Hematopoietic multipotent progenitor cell treated with erythropoietin and hydrocortisone succinate and interleukin-3 and kit ligand, for 15 days (in vitro differentiated cells): ENCODE measurements around the gene OR2V2.
A peak's percentile ranks its signal among the peaks of the same experiment; 100 is the strongest.
"Not testable (repeated sequence)": the region's sequence is repeated elsewhere in the genome, so short reads cannot be mapped to it uniquely, and the experiment has no call there.

Experiments used
- DNase-seq: peaks from one replicate; pipeline ENCODE4 v3.0.0-alpha.2; 2015; ENCODE audit warnings: low spot score

The OR2V2 gene

DNA sequence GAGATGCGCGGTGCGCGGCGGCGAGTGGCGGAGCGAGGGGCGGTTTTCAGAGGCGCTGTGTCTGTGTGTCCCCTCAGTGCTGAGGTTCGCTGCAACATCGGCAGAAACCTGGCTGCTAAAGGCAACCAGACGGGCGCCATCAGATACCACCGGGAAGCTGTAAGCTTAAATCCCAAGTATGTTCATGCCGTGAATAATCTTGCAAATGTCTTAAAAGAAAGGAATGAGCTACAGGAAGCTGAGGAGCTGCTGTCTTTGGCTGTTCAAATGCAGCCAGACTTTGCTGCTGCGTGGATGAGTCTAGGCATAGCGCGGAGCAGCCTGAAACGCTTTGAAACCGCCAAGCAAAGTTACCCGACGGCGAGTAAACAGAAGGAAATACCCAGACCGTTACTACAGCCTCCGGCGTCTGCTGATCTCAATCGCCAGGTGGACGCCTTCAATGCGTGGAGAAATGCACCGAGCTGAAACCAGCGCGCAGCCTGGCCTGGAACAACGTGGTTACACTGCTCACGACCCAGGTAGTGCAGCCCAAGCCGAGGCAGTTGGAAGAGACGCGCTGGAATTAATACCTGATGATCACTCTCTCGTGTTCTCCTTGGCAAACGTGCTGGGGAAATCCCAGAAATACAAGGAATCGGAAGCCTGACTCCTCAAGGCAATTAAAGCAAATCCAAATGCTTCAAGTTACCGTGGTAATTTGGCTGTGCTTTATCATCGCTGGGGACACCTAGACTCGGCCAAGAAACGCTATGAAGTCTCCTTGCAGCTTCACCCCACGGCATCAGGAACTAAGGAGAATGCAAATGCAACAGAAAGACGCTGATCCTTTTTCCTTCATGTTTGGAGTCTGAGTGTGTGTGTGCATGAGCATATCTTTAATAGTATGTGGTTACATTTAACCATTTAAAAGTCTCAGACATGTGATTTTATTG is 32.3 kb upstream of the OR2V2 start:
- no peak for DNase-seq

DNA sequence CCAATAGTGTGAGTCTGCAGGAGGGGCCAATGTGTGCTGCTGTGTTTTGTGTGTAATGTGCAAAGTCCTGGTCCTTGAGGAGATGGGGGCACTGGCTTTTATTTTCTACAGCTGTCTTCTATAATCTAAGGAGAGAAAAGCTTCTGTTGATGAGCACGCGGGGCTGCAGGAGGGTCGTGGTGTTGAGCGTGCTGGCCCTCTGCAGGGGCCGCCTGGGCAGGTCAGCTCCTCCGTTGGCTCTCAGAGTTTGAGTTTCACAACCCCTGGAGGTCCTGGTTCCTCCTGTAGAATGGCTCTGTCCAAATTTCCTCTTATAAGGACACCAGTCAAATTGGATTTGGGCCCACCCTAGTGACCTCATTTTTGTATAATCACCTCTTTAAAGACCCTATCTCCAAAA is 29.0 kb upstream of the OR2V2 start:
- DNase-seq = no peak

DNA sequence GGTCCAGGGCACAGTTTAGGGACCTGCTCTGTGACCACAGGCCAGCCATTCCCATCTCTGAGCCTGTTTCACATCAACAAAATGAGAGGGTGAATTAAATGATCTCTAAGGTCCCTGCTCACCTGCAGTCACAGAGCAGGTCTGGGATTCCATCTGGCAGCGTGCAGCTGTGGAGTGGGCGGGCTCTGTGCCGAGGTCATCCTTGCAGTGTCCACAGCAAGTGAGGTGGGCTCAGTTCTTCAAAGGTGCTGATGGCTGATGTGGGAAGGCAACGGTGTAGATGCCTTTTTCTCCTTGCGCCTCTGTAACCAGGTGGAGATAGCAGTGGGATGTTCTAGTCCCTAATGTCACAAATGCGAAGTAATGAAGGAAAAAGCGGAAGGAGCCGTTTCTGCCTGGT is 28.3 kb upstream of the OR2V2 start:
- no peak for DNase-seq

DNA sequence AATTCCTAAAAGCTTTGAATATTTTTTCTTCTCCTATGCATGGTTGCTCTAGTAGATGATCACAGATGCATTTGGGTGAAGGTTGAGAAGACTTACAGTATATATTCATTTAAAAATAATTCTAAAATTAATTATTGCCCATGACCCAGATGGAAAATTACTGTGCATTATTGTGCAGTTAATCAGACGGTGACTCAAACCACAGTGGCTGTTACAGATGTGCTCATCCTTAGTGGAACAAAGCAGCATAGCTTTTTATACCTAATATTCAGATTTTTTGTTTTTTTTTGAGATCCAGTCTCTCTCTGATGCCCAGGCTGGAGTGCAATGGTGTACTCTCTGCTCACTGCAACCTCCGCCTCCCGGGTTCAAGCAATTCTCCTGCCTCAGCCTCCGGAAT is 27.1 kb upstream of the OR2V2 start:
- DNase-seq = no peak

DNA sequence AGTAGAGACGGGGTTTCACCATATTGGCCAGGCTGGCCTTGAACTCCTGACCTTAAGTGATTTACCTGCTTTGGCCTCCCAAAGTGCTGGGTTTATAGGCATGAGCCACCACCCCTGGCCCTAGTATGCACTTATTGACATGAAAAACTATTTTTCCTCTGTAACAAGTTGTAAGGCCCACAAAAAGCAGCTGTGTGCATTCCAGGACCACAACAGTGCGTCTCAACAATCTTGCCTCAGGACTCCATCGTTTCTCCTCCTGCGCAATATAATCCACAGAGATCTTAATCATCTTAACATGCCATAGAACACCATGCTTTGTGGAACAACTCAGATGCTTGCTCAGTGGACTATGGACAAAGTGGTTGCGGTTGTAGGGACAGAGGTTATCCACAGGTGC is 26.6 kb upstream of the OR2V2 start:
- DNase-seq = no peak

DNA sequence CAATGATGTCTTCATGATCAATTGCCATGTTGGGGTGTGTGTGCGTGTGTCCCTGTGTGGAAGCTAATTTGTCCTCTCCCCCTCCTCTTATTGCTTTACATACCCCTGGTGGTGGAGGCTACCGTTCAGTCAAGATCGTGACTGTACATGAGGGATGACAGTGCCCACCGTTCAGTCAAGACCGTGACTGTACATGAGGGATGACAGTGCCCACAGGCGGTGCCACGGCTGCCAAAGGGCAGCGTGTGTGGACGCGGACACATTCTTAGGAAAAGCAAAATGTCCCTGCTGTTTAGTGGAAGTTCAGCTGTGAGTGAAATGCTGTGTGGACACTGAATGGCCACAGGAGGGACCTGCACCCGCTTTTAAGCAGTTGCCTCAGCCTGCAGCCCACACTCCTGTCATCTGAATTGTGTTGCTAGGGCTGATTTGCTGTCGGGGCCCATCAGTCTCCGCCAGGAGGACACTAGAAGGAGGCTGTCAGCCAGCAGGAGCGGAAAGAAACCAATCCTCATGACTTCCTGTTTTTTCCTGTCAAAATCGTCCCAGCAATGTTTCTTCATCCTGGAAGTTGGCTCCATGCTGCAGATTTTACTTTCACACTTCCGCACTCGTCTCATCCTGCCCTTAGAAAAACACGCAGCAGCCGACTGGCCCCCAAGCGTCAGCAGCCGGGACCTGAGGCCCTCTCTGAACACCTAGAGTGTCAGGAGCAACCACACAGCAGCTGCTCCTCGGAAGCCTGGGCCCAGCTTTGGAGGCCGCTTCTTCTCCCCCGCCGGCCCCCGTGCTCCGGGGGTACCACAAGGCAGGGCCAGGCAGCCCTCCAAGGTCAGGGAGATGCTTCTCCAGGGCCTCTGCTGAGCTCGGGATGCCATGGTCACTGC is 25.5 kb upstream of the OR2V2 start:
- no peak for DNase-seq

DNA sequence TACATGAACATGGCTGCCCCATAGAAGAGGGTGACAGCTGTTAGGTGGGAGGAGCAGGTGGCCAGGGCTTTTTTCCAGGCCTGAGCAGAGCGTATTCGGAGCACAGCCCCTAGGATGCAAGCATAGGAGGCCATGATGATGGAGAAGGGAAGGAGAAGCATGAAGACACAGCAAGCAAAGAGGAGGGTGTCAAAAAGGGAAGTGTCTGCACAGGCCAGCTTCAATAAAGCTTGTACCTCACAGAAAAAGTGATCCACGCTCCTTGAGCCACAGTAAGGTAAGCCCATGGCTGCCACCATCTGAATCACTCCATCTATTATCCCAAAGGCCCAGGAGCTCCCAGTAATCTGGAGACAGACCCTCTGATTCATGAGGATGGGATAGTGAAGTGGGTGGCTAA is 22.9 kb upstream of the OR2V2 start:
- DNase-seq = no peak

DNA sequence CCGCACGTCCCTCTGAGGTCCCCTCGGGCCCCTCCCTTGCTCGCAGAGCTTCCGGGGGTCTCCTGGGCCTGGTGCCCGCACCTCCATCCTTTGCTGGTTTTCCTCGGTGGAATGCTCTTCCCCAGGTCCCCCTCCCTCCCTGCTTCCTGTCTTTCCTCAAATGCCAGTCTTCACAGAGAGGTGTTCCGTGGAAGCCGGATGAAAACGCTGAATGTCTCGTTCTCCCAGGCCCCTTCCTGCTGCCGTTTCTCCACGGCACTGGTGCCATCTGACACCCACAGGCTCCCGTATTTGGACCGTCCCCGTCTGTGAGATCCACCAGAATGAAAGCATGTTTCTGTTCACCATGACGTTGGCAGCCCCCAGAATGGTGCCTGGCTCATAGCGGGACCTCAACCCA is 20.5 kb upstream of the OR2V2 start:
- DNase-seq = no peak

DNA sequence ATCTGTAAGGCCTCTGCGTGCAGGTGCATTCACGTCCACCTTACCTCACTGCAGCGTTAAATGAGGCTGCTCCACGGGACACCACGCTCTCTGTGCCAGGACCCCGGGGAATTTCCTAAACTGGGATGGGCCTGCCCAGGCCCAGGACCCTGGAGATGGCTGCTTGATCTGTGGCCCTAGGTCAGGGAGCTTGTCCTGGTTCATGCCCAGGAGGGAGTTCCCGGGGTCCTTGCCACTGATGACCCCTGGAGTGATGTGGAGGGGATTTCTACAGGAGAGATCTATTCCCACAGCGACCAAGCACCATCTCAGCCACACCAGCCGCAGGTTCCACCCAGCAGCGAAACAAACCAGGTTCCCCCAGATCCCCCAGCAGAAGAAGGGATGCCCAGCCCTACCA is 19.9 kb upstream of the OR2V2 start:
- no peak for DNase-seq

DNA sequence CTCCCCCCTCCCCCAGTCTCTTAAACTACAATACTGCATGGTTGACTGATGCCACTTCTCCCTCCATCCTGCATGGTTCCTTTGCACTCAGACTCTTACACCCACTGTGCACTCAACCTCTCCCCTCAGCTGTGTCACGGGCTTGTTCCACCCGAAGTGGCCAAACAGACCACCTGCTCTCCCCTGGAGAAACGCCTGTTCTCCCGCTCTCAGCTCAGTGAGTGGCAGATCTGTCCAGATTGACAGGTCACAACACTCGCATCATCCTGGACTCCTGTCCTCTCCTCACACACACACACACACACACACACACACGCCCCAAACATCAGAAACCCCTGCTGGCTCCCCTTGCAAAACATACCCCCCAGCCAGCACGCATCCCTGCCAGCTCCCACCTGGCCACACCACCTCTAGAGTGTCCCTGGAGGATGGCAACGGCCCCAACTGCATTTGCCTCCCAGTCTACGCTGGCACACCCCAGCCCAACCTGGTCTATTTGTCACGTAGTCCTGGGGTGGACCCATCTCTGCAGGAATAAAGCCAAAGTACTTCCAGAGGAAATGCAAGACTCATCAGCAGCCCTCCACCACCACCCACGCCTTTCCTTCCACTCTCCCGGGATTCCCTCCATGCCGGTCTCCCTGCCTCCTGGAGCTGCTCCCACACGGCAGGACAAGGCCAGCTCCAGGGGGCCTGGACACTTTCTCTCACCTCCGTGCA is 19.3 kb upstream of the OR2V2 start:
- no peak for DNase-seq

DNA sequence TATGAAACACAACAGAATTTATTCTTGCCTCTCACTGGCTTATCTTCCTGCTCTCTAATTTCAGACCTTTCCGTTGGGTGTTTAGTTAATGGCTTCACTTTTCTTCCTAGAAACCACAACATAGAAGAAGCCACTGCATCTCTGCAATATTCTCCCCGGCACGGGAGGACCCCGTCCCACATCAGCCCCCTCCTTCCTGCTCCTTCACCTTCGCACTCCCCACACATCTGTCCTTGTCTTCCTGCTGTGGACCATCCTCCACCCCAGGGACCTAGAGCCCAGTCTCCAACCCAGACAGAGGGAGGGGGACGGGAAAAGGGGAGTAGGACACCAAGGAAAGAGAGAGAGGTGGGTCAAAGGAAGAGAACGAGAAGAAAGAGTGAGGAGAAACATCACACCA is 17.8 kb upstream of the OR2V2 start:
- no peak for DNase-seq

DNA sequence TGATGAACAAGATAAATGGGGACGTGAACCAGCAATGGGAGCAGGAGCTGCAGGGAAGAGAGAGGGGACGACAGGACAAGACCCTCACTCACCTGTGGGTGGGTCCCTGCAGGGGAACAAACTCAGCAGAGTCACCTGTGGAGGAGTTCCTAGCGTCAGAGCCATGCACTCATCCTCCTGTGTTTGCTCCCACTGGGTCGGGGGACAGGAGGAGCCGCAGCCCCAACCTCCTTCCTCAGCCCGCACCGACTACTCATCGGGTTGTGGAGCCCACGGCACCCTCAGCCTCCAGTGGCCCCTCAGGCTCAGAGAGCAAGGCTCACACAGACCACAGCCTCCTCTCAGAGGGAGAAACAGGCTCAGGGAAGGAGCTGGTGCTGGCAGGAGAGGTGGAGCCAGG is 17.3 kb upstream of the OR2V2 start:
- DNase-seq = not testable (repeated sequence)

DNA sequence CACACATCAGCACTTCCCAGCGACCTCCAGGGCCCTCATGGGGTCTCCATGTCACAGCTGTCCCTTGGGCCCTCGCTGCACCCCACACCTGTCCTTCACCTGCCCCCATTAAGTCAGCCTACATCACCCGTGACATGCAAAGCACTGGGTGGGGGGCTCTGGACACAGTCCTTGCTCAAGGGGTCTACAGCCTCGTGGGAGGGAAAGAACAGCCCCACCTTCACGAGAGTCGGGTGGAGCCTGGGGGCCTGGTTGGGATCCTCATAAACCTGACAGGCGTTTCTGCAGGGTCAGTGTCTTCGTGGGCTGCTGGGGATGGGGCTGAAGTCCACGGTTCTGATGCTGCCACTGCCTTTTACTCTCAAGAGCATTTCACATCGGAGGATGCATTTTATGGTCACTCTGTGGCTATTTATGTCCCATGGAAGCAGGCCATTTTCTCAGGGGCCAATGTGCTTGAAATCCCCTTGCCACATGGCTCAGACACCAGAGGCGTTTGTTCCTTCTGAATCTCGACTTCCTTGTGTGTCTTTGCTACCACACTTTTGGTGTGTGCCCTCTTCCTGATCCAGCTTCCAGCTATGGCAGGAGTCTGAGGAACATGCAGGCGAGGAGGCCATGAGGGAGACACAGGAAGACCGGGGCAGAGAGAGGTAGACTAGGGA is 16.4 kb upstream of the OR2V2 start, which contains the start of gene OR2V1:
Gene OR2V1, minus strand, starts transcription at position 338 of the 665 bp plus-strand sequence. CDS start 5,865 bp downstream, outside the sequence.
- DNase-seq = no peak

DNA sequence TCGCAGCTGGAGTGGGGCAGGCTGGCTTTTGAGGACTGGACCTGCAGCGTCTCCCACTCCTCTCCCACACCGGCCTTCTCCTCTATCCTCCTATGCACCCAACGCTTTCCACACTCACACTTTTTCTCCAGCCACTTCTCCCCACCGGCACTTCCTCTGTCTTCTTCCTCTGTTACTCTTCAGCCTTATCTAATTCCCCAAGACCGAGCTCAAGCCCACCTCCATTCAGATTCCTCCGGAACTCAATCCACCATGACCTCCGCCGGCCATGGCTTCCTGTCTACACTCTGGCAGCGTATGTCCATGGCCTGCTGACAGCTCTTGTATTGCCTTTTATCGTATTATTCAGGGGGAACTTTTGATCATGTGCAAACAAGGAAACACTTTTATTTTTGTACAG is 15.9 kb upstream of the OR2V2 start:
- no peak for DNase-seq

DNA sequence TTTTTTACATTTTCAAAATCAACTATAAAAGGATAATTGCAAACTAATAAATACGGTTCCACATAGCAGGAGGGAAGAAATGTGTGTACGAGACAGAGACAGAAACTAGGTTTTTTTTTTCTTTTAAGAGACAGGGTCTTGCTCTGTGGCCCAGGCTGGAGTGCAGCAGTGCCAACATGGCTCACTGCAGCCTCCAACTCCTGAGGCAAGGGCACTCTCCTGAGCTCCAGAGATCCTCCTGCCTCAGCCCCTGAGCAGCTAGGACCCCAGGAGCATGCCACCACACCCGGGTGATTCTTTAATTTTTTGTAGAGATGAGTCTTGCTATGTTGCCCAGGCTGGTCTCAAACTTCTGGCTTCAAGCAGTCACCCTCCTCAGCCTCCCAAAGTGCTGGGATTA is 14.3 kb upstream of the OR2V2 start:
- no peak for DNase-seq

DNA sequence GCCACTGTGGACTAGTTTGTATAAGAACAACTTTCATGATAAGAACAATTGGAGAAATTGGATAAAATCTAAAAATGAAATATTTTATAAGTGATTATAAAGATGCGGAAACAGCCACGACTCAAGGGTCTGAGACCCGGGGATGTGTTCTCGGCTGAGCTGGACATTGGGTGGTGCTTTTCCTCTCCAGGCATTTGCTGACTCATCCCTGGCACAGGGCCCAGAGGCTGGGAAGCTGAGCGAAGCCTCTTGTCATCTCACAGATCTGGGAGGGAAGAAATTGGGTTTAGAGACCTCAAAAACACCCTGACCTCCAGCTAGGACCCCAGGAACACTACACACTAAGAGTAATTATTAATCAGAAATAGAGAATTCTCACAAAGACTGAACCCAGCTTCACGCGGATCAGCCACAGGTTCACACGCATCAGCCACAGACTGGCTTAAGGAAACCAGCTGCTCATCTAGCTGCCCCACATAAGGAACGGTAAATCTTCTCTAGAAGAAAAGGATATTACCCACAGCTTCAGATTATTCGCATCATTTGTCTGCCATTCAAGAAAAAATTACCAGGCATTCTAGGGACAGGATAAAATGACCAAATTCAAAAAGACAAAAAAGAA is 13.7 kb upstream of the OR2V2 start:
- DNase-seq = peak; percentile 91

DNA sequence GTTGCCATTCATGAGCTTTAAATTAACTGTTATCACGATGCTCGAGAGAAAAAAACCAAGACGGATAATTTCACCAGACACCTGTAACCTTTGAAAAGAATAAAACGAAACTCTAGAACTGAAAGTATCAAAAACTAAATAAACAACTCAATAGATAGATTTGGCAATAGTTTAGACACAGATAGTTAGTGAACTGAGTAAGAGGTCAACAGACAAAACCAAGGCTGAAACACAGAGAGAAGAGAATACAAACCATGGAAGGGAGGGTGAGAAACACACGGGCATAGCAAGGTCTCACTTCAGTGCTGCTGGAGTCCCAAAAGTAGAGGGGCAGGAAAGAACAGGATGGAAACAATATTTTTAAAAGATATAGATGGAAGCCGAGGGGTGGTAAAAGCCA is 13.1 kb upstream of the OR2V2 start:
- peak; percentile 14 for DNase-seq

DNA sequence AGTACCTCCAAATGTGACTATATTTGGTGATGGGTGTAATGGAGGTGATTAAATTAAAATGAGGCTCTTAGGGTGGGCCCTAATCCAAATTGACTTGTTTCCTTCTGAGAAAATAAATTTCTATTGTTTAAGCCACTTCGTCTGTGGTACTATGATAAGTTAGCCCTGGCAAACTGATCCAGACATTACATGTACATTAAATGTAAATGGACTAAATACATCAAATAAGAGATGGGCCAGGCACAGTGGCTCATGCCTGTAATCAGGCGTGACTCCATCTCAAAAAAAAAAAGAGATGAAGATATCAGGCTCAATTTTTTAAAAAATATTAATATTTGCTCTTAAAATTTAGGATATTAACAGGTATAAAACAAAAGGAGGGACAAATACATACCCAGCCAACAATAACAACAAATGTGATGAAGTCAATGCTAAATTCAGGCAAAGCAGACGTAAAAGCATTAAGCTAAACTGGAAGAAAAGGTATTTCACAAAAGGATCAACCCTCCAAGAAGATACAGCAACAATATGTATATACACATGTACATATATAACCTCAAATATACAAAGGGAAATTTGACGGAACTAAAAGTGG is 10.9 kb upstream of the OR2V2 start:
- no peak for DNase-seq

DNA sequence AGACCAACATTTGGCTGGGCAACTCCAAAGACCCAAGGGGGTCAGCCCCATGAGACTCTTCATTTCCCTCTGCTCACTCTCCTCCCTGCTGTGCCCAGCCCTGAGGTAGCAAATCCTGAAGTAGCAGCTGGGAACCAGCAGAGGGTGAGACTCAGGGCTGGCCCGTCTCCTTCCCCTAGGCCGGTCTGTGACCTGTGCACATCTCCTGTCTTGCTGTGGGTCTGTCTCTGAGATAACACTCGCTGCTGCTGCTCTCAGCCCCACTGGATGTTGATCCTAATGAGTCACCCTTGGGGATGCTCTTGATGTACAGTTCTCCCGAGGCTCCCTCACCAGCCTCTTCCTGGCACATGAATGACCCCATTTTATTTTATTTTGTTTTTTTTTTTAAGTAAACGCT is 9.1 kb upstream of the OR2V2 start:
- peak; percentile 73 for DNase-seq

DNA sequence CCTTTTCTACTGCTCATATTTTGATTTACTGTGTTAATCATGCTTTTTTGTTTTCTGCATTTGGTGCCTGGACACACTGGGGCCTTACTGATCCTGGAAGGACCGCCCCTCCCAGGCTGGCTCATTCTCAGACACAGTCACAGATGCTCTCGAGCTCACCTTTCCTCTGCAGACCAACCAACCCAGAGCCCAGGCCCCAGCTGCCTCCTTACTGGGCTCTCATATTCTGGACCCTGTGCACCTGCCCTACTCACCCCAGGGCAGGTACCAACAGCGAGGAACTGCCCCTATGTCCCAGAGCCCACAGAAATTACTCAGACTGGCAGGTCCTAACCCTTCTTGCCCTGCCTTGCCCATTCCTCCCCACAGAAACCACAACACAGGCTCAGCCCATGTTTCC is 6.6 kb upstream of the OR2V2 start:
- DNase-seq = no peak

DNA sequence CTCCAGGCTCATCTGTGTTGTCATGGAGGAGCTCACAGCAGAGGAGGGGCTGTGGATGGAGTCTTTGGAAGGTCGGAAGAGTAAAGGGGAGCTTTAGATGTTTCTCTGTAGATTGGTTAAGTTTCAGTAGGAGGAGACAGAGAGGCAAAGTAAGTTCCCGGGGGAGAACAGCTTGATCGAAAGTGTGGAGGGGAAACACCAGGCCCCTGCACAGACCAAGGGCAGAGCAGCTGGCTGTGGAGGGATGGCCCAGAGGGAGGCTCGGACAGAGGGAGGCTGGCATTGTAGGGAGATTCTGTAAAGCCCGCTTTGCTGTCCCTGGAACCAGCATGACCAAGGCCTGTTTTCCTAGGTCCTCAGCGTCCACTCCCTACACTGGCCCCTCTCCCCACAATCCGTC is 5.3 kb upstream of the OR2V2 start:
- no peak for DNase-seq
